Testis (tissue), 3 donors: ENCODE results near the gene IL4I1. TPM values are rescaled to one million over a fixed set of nuclear protein-coding genes. Genes with fewer than 3 reads are reported as not detected.

ENCODE experiments used
- DNase-seq: peaks from one replicate; pipeline ENCODE4 v3.0.0-alpha.2; 2019
- H3K27ac ChIP-seq, 2 donors: fragments of 200-600 bp; sonication (generic); one replicate each; pipeline ENCODE4 v1.5.1; 2019
- H3K27me3 ChIP-seq: fragments of 200-600 bp; sonication (generic); one replicate; pipeline ENCODE4 v1.5.1; 2019
- H3K36me3 ChIP-seq: fragments of 200-600 bp; sonication (generic); one replicate; pipeline ENCODE4 v1.5.1; 2017; ENCODE audit warnings: low read depth; ENCODE audit errors: missing control alignments
- H3K4me1 ChIP-seq: fragments of 200-600 bp; sonication (generic); one replicate; pipeline ENCODE4 v1.5.1; 2019
- H3K4me3 ChIP-seq, 2 donors: fragments of 200-600 bp; sonication (generic); one replicate each; pipeline ENCODE4 v1.5.1; 2017 to 2019
- H3K9me3 ChIP-seq: fragments of 200-600 bp; sonication (generic); one replicate; pipeline ENCODE4 v1.5.1; 2017
- CTCF ChIP-seq, 3 experiments: fragments of 450-650 bp in 2 of 3; fragments of 200-600 bp in 1 of 3; sonication (generic) in 1 of 3; IDR thresholded peaks; one replicate each; pipeline ENCODE4 v1.5.1; 2016 to 2019; ENCODE audit warnings: antibody characterized with exemption in 3 of 3, mild to moderate bottlenecking in 2 of 3, moderate library complexity in 1 of 3
- POLR2A ChIP-seq: fragments of 450-650 bp; IDR thresholded peaks from one replicate; pipeline ENCODE4 v1.6.1; 2017; ENCODE audit warnings: antibody characterized with exemption, mild to moderate bottlenecking, moderate library complexity
- WGBS, 2 donors: methylation state at CpG; one replicate each; pipeline ENCODE4 v1.1.5; 2018; 5-methylcytosine and 5-hydroxymethylcytosine counted together
- intact Hi-C: fragments of 100-400 bp; cut with DNase I; formaldehyde crosslinking; loops from one replicate; pipeline ENCODE4 v1.15.1; 2023; ENCODE audit warnings: low total_unique reads
- polyA plus RNA-seq: library from polyadenylated mRNA; stranded (reverse); fragments of 350-450 nt; fragmentation: Illumina TruSeq; extraction: RNeasy Lipid Tissue Mini Kit (QIAGEN cat#74804); gene quantifications from one replicate; pipeline ENCODE4 v1.2.3, GENCODE V29; 2014; ENCODE audit warnings: low read depth, low replicate concordance; ENCODE audit not compliant: insufficient read depth
- total RNA-seq, 2 donors: library from RNA; depleted of rRNA; stranded (reverse); fragments of >200 nt; gene quantifications; one replicate each; pipeline ENCODE4 v1.2.3, GENCODE V29; 2016

The IL4I1 gene
- total and polyA plus RNA-seq, 3 donors from 2014 or later = 17.1 to 61.9 (median 20.4) TPM

- intact Hi-C loops = no loop called here
- Histone ChIP-seq H3K9me3 (no peaks in the 10 kb centered on the region), H3K27ac (no peak overlapping the region), H3K27me3 (no peaks in the 10 kb centered on the region), H3K36me3 (peaks cover 4% of the 10 kb centered on the region), H3K4me3 (no peak overlapping the region), H3K4me1 (no peaks in the 10 kb centered on the region)
- whole genome bisulfite sequencing, 2 donors = 64 to 66% methylated on average over 10 to 23 of the region's 23 CpGs
- TF ChIP-seq CTCF (IDR thresholded peaks at IDR 0.05) (no peak), POLR2A (no peak)
- DNase-seq = no peak
These were observed 9.5 kb downstream of the IL4I1 start for GRCh38 chr19:49887037-49887664.

DNA sequence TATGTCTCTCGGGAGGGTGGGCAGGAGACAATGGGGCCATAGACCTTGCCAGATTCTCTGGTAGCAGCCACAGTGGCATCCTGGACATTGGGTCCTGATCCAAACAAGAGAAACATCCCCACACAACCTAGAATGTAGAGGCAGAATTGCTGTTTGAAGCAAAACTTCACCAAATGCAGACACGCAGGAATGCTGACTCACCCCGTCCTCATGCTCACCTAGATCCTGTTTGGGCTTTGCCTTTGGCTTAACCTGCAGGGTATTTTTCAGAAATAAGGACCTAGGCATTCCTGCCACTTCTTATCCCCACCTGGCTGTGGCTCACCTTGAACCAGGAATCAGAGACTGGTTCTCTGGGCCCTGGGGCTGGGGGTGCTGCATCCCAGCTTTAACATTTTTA lies 11.9 kb downstream of the IL4I1 start:
- H3K36me3 ChIP-seq = peaks cover 4% of the 10 kb centered on the region
- H3K27ac ChIP-seq = no peak overlapping the region
- H3K4me1 ChIP-seq = no peaks in the 10 kb centered on the region
- intact Hi-C loops = no loop called here
- H3K27me3 ChIP-seq = no peaks in the 10 kb centered on the region
- no peak for TF ChIP-seq POLR2A
- TF ChIP-seq CTCF (IDR thresholded peaks at IDR 0.05) = no peak
- no peaks in the 10 kb centered on the region for H3K9me3 ChIP-seq
- 94 to 100% methylated on average over 3 of the region's 3 CpGs for WGBS, 2 donors
- no peak overlapping the region for H3K4me3 ChIP-seq
- DNase-seq = no peak

GRCh38 chr19:49884109-49884508 lies 12.6 kb downstream of the IL4I1 start:
- Histone ChIP-seq H3K27me3 (no peaks in the 10 kb centered on the region), H3K9me3 (no peaks in the 10 kb centered on the region), H3K4me1 (no peaks in the 10 kb centered on the region), H3K27ac (no peak overlapping the region), H3K36me3 (peaks cover 4% of the 10 kb centered on the region), H3K4me3 (no peak overlapping the region)
- no peak for TF ChIP-seq POLR2A
- no peak for TF ChIP-seq CTCF (IDR thresholded peaks at IDR 0.05)
- WGBS, 2 donors = 91 to 92% methylated on average over 18 of the region's 18 CpGs
- intact Hi-C loops = no loop called here
- no peak for DNase-seq

DNA sequence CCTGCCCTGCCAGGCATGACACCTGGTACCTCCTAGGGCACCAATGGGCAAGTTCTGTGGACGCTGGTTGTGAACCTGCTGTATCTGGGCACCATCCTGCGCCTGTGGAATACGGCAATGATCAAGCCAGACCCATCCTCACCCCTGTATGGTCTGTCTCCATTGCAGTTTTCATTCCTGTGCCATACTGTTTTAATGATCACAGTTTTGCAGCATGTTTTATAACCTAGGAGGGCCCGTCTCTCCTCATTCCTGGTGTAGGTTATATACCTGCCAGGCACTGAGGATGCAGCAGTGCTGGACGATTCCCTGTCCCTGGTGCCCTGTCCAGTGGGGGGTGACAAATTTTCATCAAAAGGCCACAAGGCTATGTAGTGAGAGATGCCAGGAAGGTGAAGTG lies 13.6 kb downstream of the IL4I1 start:
- Histone ChIP-seq H3K4me1 (peaks cover 8% of the 10 kb centered on the region), H3K27ac (no peak overlapping the region), H3K27me3 (no peaks in the 10 kb centered on the region), H3K9me3 (no peaks in the 10 kb centered on the region), H3K36me3 (peaks cover 4% of the 10 kb centered on the region), H3K4me3 (no peak overlapping the region)
- TF ChIP-seq POLR2A (no peak), CTCF (IDR thresholded peaks at IDR 0.05) (no peak)
- WGBS, 2 donors = 93 to 98% methylated on average over 5 of the region's 5 CpGs
- intact Hi-C loops = no loop called here
- no peak for DNase-seq

DNA sequence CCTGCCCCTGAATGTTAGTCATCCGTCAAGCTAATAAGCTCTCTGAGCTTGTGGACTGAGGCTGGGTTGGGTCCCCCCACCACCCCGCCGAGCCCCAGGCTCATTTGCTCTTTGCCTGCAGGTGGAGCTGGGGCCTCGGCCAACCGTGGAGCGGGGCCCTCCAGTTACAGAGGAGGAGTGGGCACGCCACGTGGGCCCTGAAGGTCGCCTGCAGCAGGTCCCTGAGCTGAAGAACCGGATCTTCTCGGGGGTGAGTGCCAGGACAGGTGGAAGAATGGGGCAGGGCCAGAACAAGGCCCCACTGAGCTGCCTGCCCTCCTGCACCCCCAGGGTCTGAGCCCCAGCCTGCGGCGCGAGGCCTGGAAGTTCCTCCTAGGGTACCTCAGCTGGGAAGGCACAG lies 14.0 kb downstream of the IL4I1 start:
- Histone ChIP-seq H3K9me3 (no peaks in the 10 kb centered on the region), H3K27ac (no peak overlapping the region), H3K4me1 (peaks cover 8% of the 10 kb centered on the region), H3K4me3 (no peak overlapping the region), H3K27me3 (no peaks in the 10 kb centered on the region), H3K36me3 (peaks cover 4% of the 10 kb centered on the region)
- TF ChIP-seq CTCF (IDR thresholded peaks at IDR 0.05) (no peak), POLR2A (no peak)
- 80 to 95% methylated on average over 4 to 14 of the region's 14 CpGs for WGBS, 2 donors
- intact Hi-C loops = no loop called here
- no peak for DNase-seq
